Activated T-helper 17 cell treated with anti-CD3 and anti-CD28 coated beads, Interleukin-2, amount 50 U/mL, for 72 hours (primary cell): ENCODE results near the gene ZNF341. TPM values are rescaled to one million over a fixed set of nuclear protein-coding genes. Genes with fewer than 3 reads are reported as not detected.

Experiments used
- ATAC-seq: fragments of 150-1000 bp; cut with Tn5 transposase; replicated peaks from 2 replicates; pipeline ENCODE4 v1.10.0; 2021; ENCODE audit warnings: mild to moderate bottlenecking, moderate library complexity
- H3K27ac Mint-ChIP-seq: one replicate; pipeline ENCODE4 v1.8.0; 2022; ENCODE audit warnings: mixed read lengths
- H3K27me3 Mint-ChIP-seq: one replicate; pipeline ENCODE4 v1.8.0; 2022; ENCODE audit warnings: mixed read lengths
- H3K36me3 Mint-ChIP-seq: one replicate; pipeline ENCODE4 v1.8.0; 2022; ENCODE audit warnings: low read depth, mild to moderate bottlenecking, mixed read lengths
- H3K4me1 Mint-ChIP-seq: one replicate; pipeline ENCODE4 v1.8.0; 2022; ENCODE audit warnings: mixed read lengths
- H3K4me3 Mint-ChIP-seq: one replicate; pipeline ENCODE4 v1.8.0; 2022; ENCODE audit warnings: mild to moderate bottlenecking, mixed read lengths
- H3K9me3 Mint-ChIP-seq: one replicate; pipeline ENCODE4 v1.8.0; 2022; ENCODE audit warnings: mixed read lengths
- total RNA-seq, 2 donors: library from RNA; stranded (reverse); gene quantifications; one replicate each; pipeline ENCODE4 v1.2.3, GENCODE V29; 2022

ZNF341 gene
- total RNA-seq, 2 donors from 2014 or later = 6.4 to 9.0 TPM

DNA sequence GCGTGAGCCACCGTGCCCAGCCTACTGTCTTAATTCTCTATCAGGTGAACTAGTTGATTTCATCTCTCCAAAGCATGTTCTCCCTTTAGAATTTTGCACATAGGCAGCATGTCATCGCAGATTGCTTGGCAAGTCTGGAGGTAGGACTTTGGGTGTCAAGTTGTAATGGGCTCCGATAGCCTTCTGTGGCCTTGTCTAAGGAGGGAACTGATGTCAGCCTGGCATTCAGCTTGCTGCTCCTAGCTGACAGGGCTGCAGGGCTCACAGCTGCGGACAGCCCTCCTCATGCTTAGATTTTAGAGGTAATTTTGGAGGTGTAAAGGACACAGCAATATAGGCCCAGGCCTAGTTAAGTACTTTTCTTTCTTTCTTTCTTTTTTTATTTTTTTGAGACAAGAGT is 90.6 kb downstream of the ZNF341 start:
- H3K36me3 Mint-ChIP-seq = peaks cover 67% of the 10 kb centered on the region

DNA sequence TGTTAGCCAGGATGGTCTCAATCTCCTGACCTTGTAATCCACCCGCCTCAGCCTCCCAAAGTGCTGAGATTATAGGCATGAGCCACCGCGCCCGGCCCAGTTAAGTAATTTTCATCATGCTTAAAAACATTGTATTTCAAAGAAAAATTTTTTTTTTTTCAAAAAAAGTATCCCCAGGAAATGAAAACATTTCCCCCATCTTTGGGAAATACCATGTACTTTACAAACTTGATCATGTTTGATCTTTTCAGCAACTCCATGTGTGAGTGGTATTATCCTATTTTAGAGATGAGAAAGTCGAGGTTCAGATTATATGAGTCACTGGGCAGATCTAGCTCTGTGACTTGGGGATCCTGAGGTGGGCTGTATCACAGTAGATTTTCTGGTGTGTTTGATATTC is 91.2 kb downstream of the ZNF341 start:
- peaks cover 61% of the 10 kb centered on the region for H3K36me3 Mint-ChIP-seq

More for the DNA sequence above, 90.6 kb downstream of the ZNF341 start:
- Mint-ChIP-seq H3K4me1 (peaks cover 55% of the 10 kb centered on the region), H3K4me3 (no peak overlapping the region), H3K27ac (no peak overlapping the region), H3K27me3 (no peaks in the 10 kb centered on the region), H3K9me3 (no peaks in the 10 kb centered on the region)
- ATAC-seq = no peak

DNA sequence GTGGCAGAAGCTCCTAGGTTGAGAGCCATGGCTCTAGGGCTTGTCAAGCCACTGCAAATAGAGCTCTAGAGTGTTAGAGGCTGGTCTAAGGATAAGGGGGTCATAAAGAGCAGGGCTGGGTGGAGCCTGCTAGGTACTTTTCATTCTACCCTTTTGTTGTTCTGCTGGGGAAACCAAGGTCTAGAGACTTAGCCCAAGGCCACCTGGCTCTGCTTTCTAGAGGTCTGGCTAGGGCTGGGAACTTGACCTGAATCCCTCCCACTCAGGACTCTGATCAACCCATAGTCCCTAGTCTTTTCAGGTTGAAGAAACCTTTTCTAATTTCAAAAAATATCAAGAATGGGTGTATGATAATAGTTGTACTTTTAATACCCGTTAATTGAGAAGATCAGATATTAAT is 93.1 kb downstream of the ZNF341 start:
- Mint-ChIP-seq H3K4me3 (no peak overlapping the region), H3K27me3 (no peaks in the 10 kb centered on the region), H3K9me3 (no peaks in the 10 kb centered on the region), H3K36me3 (peaks cover 49% of the 10 kb centered on the region), H3K27ac (peak overlapping the region; percentile 44), H3K4me1 (peaks cover 56% of the 10 kb centered on the region)
- ATAC-seq = no peak

More for the DNA sequence above, 91.2 kb downstream of the ZNF341 start:
- no peak overlapping the region for H3K27ac Mint-ChIP-seq
- ATAC-seq = no peak
- H3K27me3 Mint-ChIP-seq = no peaks in the 10 kb centered on the region
- H3K9me3 Mint-ChIP-seq = no peaks in the 10 kb centered on the region
- peaks cover 54% of the 10 kb centered on the region for H3K4me1 Mint-ChIP-seq
- H3K4me3 Mint-ChIP-seq = no peak overlapping the region

DNA sequence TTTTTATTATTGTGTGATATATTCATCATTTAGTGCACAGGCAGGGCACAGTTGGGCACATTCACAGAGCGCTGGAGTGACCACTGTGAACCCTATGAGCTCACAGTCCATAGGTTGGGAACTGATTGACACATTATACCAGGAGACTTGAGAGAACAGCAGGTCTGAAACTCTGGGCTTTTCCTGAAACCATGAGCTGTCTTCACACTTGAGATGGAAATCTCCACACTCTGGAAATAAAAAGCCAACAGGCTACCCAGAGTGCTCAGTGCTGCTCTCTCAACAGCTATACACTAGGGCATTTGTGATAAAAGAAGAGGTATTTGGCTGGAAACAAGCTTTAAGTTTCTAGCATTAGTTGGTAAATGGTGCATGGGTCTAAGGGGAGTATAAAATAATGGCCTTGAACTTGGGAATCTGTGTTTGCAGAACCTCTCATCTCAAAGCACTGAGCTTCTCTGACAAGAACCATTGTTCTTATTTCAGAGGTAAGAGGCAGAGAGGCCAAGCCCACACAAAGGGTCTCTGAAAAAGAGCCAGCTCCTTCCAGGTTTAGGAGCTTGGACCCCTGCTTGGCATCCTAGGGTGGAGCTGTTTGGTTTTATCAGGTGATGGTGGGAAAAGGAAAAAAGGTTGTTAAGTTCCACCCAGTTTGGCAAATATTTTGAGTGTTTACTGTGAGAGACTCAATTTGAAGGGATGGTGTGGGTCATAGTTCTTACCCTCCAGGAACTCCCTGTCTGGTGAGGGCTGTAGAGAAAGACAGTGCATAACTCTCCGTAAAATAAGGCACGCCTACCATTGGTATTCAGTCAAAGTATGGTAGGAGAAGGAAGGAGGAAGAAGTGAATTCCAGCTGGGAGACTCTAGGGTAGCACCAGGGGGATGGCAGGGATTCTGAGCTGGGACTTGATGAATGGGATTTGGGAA is 93.8 kb downstream of the ZNF341 start:
- Mint-ChIP-seq H3K36me3 (peaks cover 49% of the 10 kb centered on the region), H3K9me3 (no peaks in the 10 kb centered on the region), H3K4me3 (no peak overlapping the region), H3K27ac (peak overlapping the region; percentile 44), H3K27me3 (no peaks in the 10 kb centered on the region), H3K4me1 (peaks cover 58% of the 10 kb centered on the region)
- ATAC-seq = peak; percentile 28

DNA sequence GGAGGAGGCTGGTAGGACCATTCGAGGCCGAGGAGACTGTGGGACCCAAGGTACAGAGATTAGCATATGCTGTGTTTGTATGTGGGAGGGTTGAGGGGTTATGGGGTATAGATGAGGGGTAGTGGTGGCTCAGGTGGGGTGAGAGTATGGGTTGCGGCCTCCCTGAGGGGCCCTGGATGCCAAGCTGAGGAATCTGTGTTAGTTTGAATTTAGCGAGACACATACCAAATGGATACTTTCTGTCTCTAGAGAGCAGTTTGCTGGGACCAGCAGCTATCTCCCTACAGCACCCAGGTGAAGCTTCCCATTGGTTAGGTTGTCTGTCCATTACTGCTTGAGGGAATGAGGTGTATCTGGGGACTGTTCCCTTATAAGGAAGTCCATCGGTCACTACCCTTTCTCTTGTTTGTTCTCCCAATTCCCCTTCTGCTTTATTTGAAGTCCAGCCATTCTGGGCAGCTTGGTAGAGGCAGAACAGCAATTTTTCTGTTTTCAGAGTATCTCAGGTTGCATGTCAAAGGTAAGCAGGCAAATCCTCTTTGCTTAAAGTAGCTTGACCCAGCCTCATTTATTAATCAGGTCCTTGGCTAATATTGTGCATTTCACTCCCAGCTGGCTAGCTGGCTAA is 94.6 kb downstream of the ZNF341 start:
- ATAC-seq = no peak
- Mint-ChIP-seq H3K4me3 (no peak overlapping the region), H3K4me1 (peaks cover 57% of the 10 kb centered on the region), H3K36me3 (peaks cover 50% of the 10 kb centered on the region), H3K9me3 (no peaks in the 10 kb centered on the region), H3K27me3 (no peaks in the 10 kb centered on the region), H3K27ac (peak overlapping the region; percentile 59)

DNA sequence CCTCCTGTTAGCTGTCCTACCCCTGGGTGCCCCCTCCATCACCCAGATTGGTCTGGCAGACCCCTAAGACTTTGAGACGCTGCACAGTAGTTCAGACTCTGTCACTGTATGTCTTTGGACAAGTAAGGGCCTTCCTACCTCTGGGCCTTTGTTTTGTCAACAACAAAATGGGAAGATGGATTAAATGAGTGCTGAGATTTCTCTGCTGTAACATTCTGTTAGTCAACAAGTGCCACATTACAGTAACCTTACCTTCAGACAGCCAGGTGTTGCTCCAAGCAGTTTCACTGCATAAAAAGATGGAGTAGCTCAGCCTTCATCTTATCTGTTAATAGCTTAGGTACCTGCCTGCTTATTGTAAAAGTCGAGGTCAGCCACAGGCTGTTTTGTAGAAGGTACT is 95.3 kb downstream of the ZNF341 start:
- no peak for ATAC-seq
- H3K27me3 Mint-ChIP-seq = no peaks in the 10 kb centered on the region
- H3K4me1 Mint-ChIP-seq = peaks cover 57% of the 10 kb centered on the region
- peaks cover 57% of the 10 kb centered on the region for H3K36me3 Mint-ChIP-seq
- no peaks in the 10 kb centered on the region for H3K9me3 Mint-ChIP-seq
- H3K27ac Mint-ChIP-seq = peak overlapping the region; percentile 59
- H3K4me3 Mint-ChIP-seq = no peak overlapping the region

DNA sequence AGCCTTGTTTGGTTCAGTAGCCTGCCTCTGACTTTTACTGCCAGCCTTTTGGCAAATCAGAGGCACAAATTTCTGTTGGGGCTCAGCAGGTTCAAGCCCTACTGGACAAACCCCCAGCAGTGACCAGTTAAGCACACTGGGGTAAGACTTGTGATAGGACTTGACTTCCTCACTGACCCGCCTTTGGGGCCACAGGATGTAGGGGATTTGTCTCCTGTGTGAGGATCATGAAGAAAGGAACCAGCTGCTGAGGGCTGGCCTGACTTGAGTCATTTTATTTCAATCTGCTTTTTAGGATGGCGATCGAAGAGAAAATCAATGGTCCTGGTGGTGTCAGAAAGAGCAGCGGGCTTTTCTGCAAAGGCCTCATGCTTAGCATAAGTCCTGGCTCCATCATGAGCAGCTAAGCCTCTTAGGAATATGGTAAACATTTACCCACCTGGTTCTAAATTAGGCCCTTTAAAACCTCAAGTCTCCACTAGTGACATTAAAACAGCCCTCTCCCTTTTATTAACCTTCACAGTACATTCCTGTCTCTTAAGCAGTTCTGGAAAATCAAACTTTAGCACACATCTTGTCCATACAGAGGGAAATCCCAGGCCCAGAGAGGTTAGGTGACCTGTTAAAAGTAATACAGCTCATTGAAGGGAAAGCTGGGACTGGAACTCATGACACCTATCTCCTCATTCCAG is 96.0 kb downstream of the ZNF341 start:
- Mint-ChIP-seq H3K27ac (peak overlapping the region; percentile 18), H3K9me3 (no peaks in the 10 kb centered on the region), H3K4me1 (peaks cover 57% of the 10 kb centered on the region), H3K27me3 (no peaks in the 10 kb centered on the region), H3K4me3 (no peak overlapping the region), H3K36me3 (peaks cover 57% of the 10 kb centered on the region)
- no peak for ATAC-seq

DNA sequence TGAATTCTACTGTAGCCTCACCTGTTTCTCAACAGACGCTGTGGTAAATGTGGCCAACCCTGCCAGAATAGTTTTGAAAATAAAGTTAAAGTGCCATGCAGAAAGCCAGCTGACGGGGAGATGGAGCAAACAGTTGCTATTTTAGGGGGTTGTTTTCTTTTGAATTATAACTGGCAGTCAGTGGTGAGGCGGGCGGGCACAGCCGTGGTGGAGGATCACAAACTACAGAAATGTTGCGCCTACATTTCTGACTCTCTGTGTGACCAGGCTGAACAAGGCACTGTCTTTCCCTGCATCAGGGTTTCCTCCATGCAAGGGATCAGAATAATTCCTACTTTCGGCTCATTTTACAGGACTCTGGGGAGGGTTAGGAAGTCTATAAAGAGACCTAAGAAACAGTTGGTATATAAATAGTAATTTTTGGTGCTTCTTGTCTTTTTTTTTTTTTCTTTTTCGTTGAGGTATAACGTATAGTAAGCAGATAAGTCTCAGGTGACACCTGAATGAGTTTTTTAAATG is 96.6 kb downstream of the ZNF341 start:
- Mint-ChIP-seq H3K9me3 (no peaks in the 10 kb centered on the region), H3K27me3 (no peaks in the 10 kb centered on the region), H3K27ac (peak overlapping the region; percentile 18), H3K36me3 (peaks cover 57% of the 10 kb centered on the region), H3K4me3 (no peak overlapping the region), H3K4me1 (peaks cover 62% of the 10 kb centered on the region)
- ATAC-seq = no peak

DNA sequence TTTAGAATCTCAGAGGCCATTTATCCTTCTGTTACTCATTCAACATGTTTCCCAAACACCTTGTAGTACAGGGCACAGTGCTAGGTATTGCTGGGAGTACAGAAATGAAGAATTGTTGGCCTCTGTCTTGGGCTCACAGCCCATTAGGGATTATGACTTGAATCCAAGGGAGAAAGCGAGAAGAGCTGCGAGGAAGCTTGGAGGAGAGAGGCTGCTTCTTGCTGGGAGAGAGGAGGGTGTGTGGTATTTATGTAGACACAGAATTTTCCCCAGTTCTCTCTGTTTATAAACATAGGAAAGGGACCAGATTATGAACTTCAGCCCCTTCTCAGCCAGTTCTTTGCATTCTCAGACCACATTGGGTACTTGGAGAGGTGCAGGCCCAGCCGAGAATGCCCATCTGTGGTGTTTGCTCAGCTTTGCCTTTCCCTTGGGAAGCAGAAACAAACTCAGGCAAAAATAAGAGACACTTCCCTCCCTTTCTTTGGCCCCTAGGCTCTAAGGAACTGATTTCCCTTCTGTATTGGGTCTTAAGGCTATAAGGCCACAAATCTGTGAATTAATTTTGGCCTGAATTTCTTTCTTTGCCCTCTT is 97.3 kb downstream of the ZNF341 start:
- Mint-ChIP-seq H3K27ac (peak overlapping the region; percentile 72), H3K9me3 (no peaks in the 10 kb centered on the region), H3K4me3 (no peak overlapping the region), H3K27me3 (no peaks in the 10 kb centered on the region), H3K36me3 (peaks cover 57% of the 10 kb centered on the region), H3K4me1 (peaks cover 67% of the 10 kb centered on the region)
- no peak for ATAC-seq

DNA sequence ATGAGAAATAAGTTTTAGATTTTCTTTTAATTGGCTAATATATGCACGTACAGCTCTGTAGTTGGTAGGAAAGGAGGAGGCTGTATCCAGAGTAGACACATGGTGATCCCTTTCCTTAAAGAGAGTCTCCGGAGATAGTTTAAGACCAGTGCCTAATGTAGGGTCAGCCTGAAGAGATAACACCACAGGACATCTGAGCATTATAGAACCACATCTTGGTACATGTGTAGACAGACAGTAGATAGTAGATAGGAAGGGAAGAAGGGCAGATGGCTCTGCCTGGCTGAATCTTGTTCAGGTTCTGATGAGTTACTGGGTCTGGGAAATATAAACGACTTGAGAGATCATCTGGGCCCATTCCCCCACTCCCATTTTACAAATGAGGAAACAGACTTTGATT is 97.8 kb downstream of the ZNF341 start:
- no peak for ATAC-seq
- peaks cover 61% of the 10 kb centered on the region for H3K4me1 Mint-ChIP-seq
- peaks cover 57% of the 10 kb centered on the region for H3K36me3 Mint-ChIP-seq
- no peaks in the 10 kb centered on the region for H3K9me3 Mint-ChIP-seq
- H3K4me3 Mint-ChIP-seq = no peak overlapping the region
- peak overlapping the region; percentile 72 for H3K27ac Mint-ChIP-seq
- H3K27me3 Mint-ChIP-seq = no peaks in the 10 kb centered on the region

DNA sequence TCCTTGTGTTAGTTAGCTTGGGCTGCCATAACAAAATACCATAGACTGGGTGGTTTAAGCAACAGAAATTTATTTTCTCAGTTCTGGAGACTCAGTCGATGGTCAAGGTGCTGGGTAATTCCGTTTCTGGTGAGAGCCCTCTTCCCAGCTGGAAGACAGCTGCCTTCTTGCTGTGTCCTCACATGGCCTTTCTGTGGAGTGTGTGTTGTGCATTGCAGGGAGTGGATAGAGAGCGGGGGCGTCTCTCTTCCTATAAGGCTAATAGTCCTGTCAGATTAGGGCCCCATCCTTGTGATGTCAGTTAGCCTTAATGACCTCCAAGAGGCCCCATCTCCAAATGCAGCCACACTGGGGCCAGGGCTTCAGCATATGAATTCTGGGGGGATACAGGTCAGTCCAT is 98.6 kb downstream of the ZNF341 start:
- H3K9me3 Mint-ChIP-seq = no peaks in the 10 kb centered on the region
- peaks cover 60% of the 10 kb centered on the region for H3K36me3 Mint-ChIP-seq
- H3K27ac Mint-ChIP-seq = peak overlapping the region; percentile 72
- H3K4me3 Mint-ChIP-seq = no peak overlapping the region
- no peaks in the 10 kb centered on the region for H3K27me3 Mint-ChIP-seq
- H3K4me1 Mint-ChIP-seq = peaks cover 61% of the 10 kb centered on the region
- no peak for ATAC-seq

DNA sequence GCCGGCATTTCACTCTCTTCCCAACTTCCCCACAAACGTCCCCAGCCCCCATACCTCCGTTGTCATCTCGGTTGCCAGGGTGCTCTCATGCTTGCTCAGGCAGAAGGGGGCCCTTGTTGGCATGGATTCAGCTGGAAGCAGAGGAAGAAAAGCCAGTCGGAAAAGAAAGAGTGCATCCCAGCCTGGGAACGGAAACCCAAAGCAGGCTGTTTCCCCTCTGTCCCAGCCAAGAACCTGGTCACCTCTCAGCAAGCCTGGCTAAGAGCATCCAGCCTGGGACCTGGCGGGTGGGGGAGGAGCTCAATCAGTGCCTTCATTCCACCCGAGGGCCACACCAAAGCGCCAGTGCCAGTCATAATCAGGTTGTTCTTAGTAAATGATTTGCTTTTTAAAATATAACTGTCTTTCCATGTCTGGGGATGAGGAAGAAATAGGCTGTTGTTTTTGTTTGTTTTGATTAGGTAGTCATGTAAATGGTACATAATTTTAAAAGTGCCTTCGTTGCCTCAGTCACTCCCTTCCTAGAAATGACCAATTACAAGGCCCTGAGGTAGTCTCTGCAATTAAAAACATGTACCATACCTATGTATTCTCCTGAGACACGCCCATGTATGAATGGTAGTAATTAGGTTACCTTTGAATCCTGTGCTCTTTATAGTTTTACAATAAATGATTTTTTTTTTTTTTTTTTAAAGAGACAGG is 100.5 kb downstream of the ZNF341 start:
- no peaks in the 10 kb centered on the region for H3K27me3 Mint-ChIP-seq
- H3K27ac Mint-ChIP-seq = no peak overlapping the region
- H3K4me1 Mint-ChIP-seq = peaks cover 61% of the 10 kb centered on the region
- H3K36me3 Mint-ChIP-seq = peaks cover 61% of the 10 kb centered on the region
- H3K4me3 Mint-ChIP-seq = no peak overlapping the region
- ATAC-seq = no peak
- H3K9me3 Mint-ChIP-seq = no peaks in the 10 kb centered on the region

DNA sequence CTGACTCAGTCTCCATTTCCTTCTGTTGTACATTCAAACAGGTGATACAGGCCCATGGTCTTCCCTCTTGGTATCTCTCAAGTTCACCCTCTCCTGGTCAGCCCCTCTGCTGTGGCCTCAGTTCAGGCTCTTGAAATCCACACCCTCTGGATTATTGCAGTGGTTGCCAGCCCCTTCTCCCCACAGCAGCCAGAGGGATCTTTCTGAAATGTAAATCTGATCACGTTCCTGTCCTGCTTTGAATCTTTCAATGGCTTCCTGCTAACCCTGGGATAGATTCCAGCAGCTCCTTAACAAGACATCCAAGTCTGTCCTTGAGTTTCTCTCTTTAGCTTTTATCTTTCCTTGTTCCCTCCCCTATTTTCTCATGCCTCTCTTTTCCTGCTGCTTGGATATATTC is 101.5 kb downstream of the ZNF341 start:
- peaks cover 59% of the 10 kb centered on the region for H3K4me1 Mint-ChIP-seq
- peaks cover 61% of the 10 kb centered on the region for H3K36me3 Mint-ChIP-seq
- H3K4me3 Mint-ChIP-seq = no peak overlapping the region
- H3K9me3 Mint-ChIP-seq = no peaks in the 10 kb centered on the region
- ATAC-seq = no peak
- no peaks in the 10 kb centered on the region for H3K27me3 Mint-ChIP-seq
- H3K27ac Mint-ChIP-seq = peak overlapping the region; percentile 4
